UCSD-AML1 (cell line): ENCODE measurements around the gene KRTAP1-1.
"Not testable (repeated sequence)": the region's sequence is repeated elsewhere in the genome, so short reads cannot be mapped to it uniquely, and the experiment has no call there.

ENCODE experiments used
- DNase-seq: peaks from one replicate; lab custom pipeline; 2025; ENCODE audit not compliant: unreplicated experiment; lab: John Stamatoyannopoulos, UW

KRTAP1-1 gene

GRCh38 chr17:41057547-41057946 is 16.3 kb upstream of the KRTAP1-1 start:
- no peak for DNase-seq

- not testable (repeated sequence) for DNase-seq
These were observed 13.9 kb upstream of the KRTAP1-1 start, which contains the start of gene KRTAP2-2 for GRCh38 chr17:41055130-41055529. Gene KRTAP2-2, minus strand, starts transcription at chr17:41055230. Its CDS starts 19 bp downstream, at chr17:41055211.

- DNase-seq, result not testable (repeated sequence)
These were observed 13.3 kb upstream of the KRTAP1-1 start for GRCh38 chr17:41054556-41054955.

- no peak for DNase-seq
These were observed 12.8 kb upstream of the KRTAP1-1 start for GRCh38 chr17:41054025-41054424.

- no peak for DNase-seq
These were observed 11.3 kb upstream of the KRTAP1-1 start for GRCh38 chr17:41052566-41052965.

- DNase-seq, result no peak
These were observed 7.9 kb upstream of the KRTAP1-1 start for GRCh38 chr17:41049110-41049509.

GRCh38 chr17:41048441-41048840 is 7.2 kb upstream of the KRTAP1-1 start:
- no peak for DNase-seq

- DNase-seq, result not testable (repeated sequence)
These were observed 5.7 kb upstream of the KRTAP1-1 start, which contains the start of gene KRTAP2-1 for GRCh38 chr17:41046735-41047465. Gene KRTAP2-1, minus strand, starts transcription at chr17:41047316. Its CDS starts 49 bp downstream, at chr17:41047267.

- DNase-seq, result no peak
These were observed 1.7 kb upstream of the KRTAP1-1 start for GRCh38 chr17:41042953-41043352.

- DNase-seq, result no peak
These were observed 3.3 kb downstream of the KRTAP1-1 start for GRCh38 chr17:41037853-41038350.

GRCh38 chr17:41034346-41034935 is 6.8 kb downstream of the KRTAP1-1 start, which contains the start of gene KRTAP1-3:
Gene KRTAP1-3, minus strand, starts transcription at chr17:41034874. Its CDS starts 53 bp downstream, at chr17:41034821.
- DNase-seq, result not testable (repeated sequence)

- DNase-seq, result no peak
These were observed 11.5 kb downstream of the KRTAP1-1 start, which contains the start of gene KRTAP1-4 for GRCh38 chr17:41029633-41030245. Gene KRTAP1-4, minus strand, starts transcription at chr17:41030195. Its CDS starts 117 bp downstream, at chr17:41030078.

GRCh38 chr17:41026715-41027471 is 14.4 kb downstream of the KRTAP1-1 start, which contains the start of gene KRTAP1-5:
Gene KRTAP1-5, minus strand, starts transcription at chr17:41027208. Its CDS starts 53 bp downstream, at chr17:41027155.
- no peak for DNase-seq

GRCh38 chr17:41024697-41025096 is 16.6 kb downstream of the KRTAP1-1 start:
- no peak for DNase-seq

GRCh38 chr17:41020336-41020735 is 20.9 kb downstream of the KRTAP1-1 start:
- DNase-seq, result no peak

- no peak for DNase-seq
These were observed 21.8 kb downstream of the KRTAP1-1 start for GRCh38 chr17:41019415-41019814.

- no peak for DNase-seq
These were observed 22.7 kb downstream of the KRTAP1-1 start for GRCh38 chr17:41018541-41018940.

- no peak for DNase-seq
These were observed 24.6 kb downstream of the KRTAP1-1 start for GRCh38 chr17:41016578-41017215.

GRCh38 chr17:41015454-41015853 is 25.8 kb downstream of the KRTAP1-1 start:
- DNase-seq, result no peak

GRCh38 chr17:41013606-41014005 is 27.6 kb downstream of the KRTAP1-1 start:
- no peak for DNase-seq
